Epithelial cell of umbilical artery (primary cell): ENCODE results near the gene STAT4. TPM values are rescaled to one million over a fixed set of nuclear protein-coding genes. Genes with fewer than 3 reads are reported as not detected.

Source experiments
- total RNA-seq: library from RNA; depleted of rRNA; stranded (reverse); fragments of >200 nt; gene quantifications from 2 replicates; pipeline ENCODE4 v1.2.3, GENCODE V29; 2014

Gene STAT4, protein sequence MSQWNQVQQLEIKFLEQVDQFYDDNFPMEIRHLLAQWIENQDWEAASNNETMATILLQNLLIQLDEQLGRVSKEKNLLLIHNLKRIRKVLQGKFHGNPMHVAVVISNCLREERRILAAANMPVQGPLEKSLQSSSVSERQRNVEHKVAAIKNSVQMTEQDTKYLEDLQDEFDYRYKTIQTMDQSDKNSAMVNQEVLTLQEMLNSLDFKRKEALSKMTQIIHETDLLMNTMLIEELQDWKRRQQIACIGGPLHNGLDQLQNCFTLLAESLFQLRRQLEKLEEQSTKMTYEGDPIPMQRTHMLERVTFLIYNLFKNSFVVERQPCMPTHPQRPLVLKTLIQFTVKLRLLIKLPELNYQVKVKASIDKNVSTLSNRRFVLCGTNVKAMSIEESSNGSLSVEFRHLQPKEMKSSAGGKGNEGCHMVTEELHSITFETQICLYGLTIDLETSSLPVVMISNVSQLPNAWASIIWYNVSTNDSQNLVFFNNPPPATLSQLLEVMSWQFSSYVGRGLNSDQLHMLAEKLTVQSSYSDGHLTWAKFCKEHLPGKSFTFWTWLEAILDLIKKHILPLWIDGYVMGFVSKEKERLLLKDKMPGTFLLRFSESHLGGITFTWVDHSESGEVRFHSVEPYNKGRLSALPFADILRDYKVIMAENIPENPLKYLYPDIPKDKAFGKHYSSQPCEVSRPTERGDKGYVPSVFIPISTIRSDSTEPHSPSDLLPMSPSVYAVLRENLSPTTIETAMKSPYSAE
- total RNA-seq: under 0.01 and 0.46 TPM in 2 replicates

DNA sequence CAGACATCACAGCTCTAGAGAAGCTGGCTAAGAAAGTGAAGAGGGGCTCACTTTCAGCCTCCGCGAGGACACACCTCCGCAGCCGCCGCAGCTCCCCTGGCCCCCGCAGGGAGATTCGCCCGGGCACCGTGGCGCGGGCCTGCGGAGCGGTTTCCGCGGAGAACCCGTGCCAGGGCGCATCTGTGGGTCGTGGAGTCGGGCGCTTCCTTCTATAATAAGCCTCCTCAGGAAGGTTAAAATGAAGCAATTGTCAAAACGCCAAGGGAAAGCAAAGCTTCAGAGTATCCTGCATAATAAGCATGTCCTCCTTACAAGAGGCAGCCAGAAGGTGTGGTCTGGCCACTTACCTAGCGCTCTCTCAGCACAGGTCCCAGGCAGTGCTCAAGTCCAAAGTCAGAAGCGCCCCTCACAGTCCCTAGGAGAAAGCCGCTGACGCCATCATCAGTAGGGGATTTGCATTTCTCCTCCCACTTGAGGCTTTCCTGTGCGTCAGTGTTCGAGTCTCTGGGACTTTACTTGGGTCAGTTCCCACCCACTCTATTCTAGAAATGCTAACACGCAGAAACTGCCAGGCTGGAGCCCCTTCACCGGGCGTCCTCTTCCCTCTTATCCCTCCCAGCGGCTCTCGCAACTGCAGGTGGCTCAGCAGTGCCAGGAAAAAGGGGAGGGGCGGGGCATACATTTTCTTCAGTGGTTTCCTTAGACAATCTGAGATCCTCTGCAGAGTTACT lies at the start of gene STAT4:
TSS of gene STAT4 (minus strand) at position 395 of the 731 bp plus-strand sequence. CDS start 2,791 bp downstream, outside the sequence.

DNA sequence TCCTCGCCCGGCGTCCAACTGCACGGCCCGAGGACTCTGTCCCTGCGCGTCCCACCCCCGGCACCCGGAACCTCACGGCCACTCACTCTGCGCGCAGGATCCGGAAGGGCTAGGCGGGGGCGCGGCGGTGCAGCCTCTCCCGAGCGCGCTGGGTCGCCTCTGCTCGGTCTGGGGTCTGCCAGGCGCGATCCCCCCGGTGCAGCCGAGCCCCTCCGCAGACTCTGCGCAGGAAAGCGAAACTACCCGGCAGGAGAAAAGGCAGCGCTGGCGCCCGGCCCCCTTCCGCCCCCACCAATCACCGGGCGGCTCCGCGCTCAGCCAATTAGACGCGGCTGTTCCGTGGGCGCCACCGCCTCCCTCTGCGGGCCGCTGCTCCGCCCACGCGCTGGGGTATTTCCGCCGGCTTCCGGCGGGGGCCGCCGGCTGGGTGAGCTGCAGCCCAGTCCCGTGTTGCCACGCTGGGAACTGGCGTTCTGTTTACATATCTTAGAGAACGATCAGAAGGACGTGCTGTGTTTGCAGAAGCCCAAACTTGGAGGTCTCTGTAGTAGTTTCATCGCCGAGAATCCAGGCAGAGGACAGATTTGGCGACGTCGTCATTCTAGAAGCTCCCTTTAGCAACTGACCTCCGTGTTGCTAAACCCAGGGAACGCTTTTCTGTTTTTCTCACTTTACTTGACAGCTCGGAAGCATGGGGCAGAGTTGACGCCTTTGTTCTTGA lies 136.7 kb downstream of the STAT4 start, which contains the start of gene STAT1:
TSS of gene STAT1 (minus strand) at position 240 of the 721 bp plus-strand sequence. CDS start 4,168 bp downstream, outside the sequence.

Other genes with a start within 250 kb of the STAT4 start
- gene STAT1, start 136.8 kb downstream of the STAT4 start, total RNA-seq: 42.9 and 214 TPM in 2 replicates
- gene MYO1B, start 94.4 kb upstream of the STAT4 start, total RNA-seq: 48.5 and 61.7 TPM in 2 replicates